Prostate gland (tissue), 2 donors: Measurements from ENCODE around the gene SFRP2. TPM values are rescaled to one million over a fixed set of nuclear protein-coding genes. Genes with fewer than 3 reads are reported as not detected.

Source experiments
- DNase-seq: peaks from one replicate; pipeline ENCODE4 v3.0.0-alpha.2; 2019; ENCODE audit warnings: low spot score
- H3K27ac ChIP-seq, 2 donors: fragments of 200-600 bp; sonication (generic); 2 replicates each; pipeline ENCODE4 v1.5.1; 2017 to 2019
- H3K27me3 ChIP-seq: fragments of 200-600 bp; sonication (generic); replicated peaks from 2 replicates; pipeline ENCODE4 v1.5.1; 2019; ENCODE audit not compliant: insufficient read depth
- H3K36me3 ChIP-seq, 2 donors: fragments of 200-600 bp; sonication (generic); 1 replicate in 1 of 2; 2 replicates in 1 of 2; pipeline versions ENCODE4 v1.5.1 to v1.8.1; 2017 to 2019
- H3K4me1 ChIP-seq: fragments of 200-600 bp; sonication (generic); replicated peaks from 2 replicates; pipeline ENCODE4 v1.5.1; 2019
- H3K4me3 ChIP-seq, 2 donors: fragments of 200-600 bp; sonication (generic); 2 replicates each; pipeline ENCODE4 v1.5.1; 2017 to 2019
- H3K9me3 ChIP-seq: fragments of 200-600 bp; sonication (generic); 2 replicates; pipeline ENCODE4 v1.5.1; 2017
- CTCF ChIP-seq, 4 experiments: fragments of 200-600 bp in 2 of 4; fragments of 450-650 bp in 2 of 4; sonication (generic) in 2 of 4; IDR thresholded peaks; 1 replicate in 3 of 4; 2 replicates in 1 of 4; pipeline ENCODE4 v1.5.1; 2016 to 2019; ENCODE audit warnings: antibody characterized with exemption in 4 of 4, mild to moderate bottlenecking in 2 of 4, moderate library complexity in 2 of 4
- POLR2A ChIP-seq: fragments of 450-650 bp; IDR thresholded peaks from one replicate; pipeline ENCODE4 v1.6.1; 2016; ENCODE audit warnings: antibody characterized with exemption, mild to moderate bottlenecking
- POLR2AphosphoS5 ChIP-seq: sonication (generic); formaldehyde crosslinking; IDR thresholded peaks from one replicate; pipeline ENCODE4 v1.6.1; 2017; ENCODE audit warnings: antibody characterized with exemption
- WGBS: methylation state at CpG from one replicate; pipeline ENCODE4 v1.1.5; 2018; 5-methylcytosine and 5-hydroxymethylcytosine counted together
- intact Hi-C: fragments of 100-400 bp; cut with DNase I; formaldehyde crosslinking; loops from one replicate; pipeline ENCODE4 v1.14.2; 2022
- total RNA-seq, 2 donors: library from RNA; depleted of rRNA; stranded (reverse); fragments of >200 nt; gene quantifications; one replicate each; pipeline ENCODE4 v1.1.0, GENCODE V29; 2016

SFRP2 gene
- total RNA-seq, 2 donors from 2014 or later = 3.7 to 6.1 TPM

- Histone ChIP-seq H3K4me3 (no peak overlapping the region), H3K4me1 (no peaks in the 10 kb centered on the region), H3K36me3 (no peaks in the 10 kb centered on the region), H3K27me3 (no peaks in the 10 kb centered on the region), H3K27ac (no peak overlapping the region), H3K9me3 (no peaks in the 10 kb centered on the region)
- intact Hi-C loops = no loop called here
- no peak for DNase-seq
- TF ChIP-seq POLR2A (no peak), CTCF (IDR thresholded peaks at IDR 0.05) (no peak), POLR2AphosphoS5 (no peak)
These were observed 43.2 kb downstream of the SFRP2 start for GRCh38 chr4:153745651-153746050.

GRCh38 chr4:153741541-153741940, 47.3 kb downstream of the SFRP2 start:
- no peaks in the 10 kb centered on the region for H3K27me3 ChIP-seq
- WGBS = 92% methylated on average over 2 of the region's 2 CpGs
- H3K4me3 ChIP-seq = no peak overlapping the region
- no peak for DNase-seq
- no peaks in the 10 kb centered on the region for H3K36me3 ChIP-seq
- no peak overlapping the region for H3K27ac ChIP-seq
- intact Hi-C loops = no loop called here
- TF ChIP-seq CTCF (IDR thresholded peaks at IDR 0.05) (no peak), POLR2AphosphoS5 (no peak), POLR2A (no peak)
- no peaks in the 10 kb centered on the region for H3K4me1 ChIP-seq
- H3K9me3 ChIP-seq = no peaks in the 10 kb centered on the region

- no peak for TF ChIP-seq CTCF (IDR thresholded peaks at IDR 0.05)
- TF ChIP-seq POLR2A = no peak
- no peak for TF ChIP-seq POLR2AphosphoS5
- intact Hi-C loops = no loop called here
- no peak overlapping the region for H3K27ac ChIP-seq
- H3K4me3 ChIP-seq = no peak overlapping the region
- no peaks in the 10 kb centered on the region for H3K4me1 ChIP-seq
- DNase-seq = no peak
- no peaks in the 10 kb centered on the region for H3K36me3 ChIP-seq
- H3K9me3 ChIP-seq = no peaks in the 10 kb centered on the region
- H3K27me3 ChIP-seq = no peaks in the 10 kb centered on the region
These were observed 52.9 kb downstream of the SFRP2 start for GRCh38 chr4:153735906-153736461.

GRCh38 chr4:153733751-153734448, 55.0 kb downstream of the SFRP2 start:
- H3K27me3 ChIP-seq = no peaks in the 10 kb centered on the region
- no peak for DNase-seq
- intact Hi-C loops = no loop called here
- no peaks in the 10 kb centered on the region for H3K36me3 ChIP-seq
- H3K27ac ChIP-seq = no peak overlapping the region
- 60% methylated on average over 4 of the region's 4 CpGs for WGBS
- H3K9me3 ChIP-seq = no peaks in the 10 kb centered on the region
- H3K4me1 ChIP-seq = no peaks in the 10 kb centered on the region
- TF ChIP-seq CTCF (IDR thresholded peaks at IDR 0.05) (no peak), POLR2AphosphoS5 (no peak), POLR2A (no peak)
- no peak overlapping the region for H3K4me3 ChIP-seq

GRCh38 chr4:153731239-153731638, 57.6 kb downstream of the SFRP2 start:
- intact Hi-C loops = no loop called here
- Histone ChIP-seq H3K9me3 (no peaks in the 10 kb centered on the region), H3K27ac (no peak overlapping the region), H3K27me3 (no peaks in the 10 kb centered on the region), H3K4me3 (no peak overlapping the region), H3K4me1 (no peaks in the 10 kb centered on the region), H3K36me3 (no peaks in the 10 kb centered on the region)
- DNase-seq = no peak
- 21% methylated on average over 3 of the region's 3 CpGs for WGBS
- no peak for TF ChIP-seq CTCF (IDR thresholded peaks at IDR 0.05)
- no peak for TF ChIP-seq POLR2A
